ENCODE data around the gene HIPK3.

Gene HIPK3

GRCh38 chr11:33373636-33374035 is 116.5 kb downstream of the HIPK3 start:
- Histone ChIP-seq H3K9me3 (ENCODE audit: control insufficient read depth in 5 of 5, low read length in 5 of 5) (no peaks in the 10 kb centered on the region), H3K27ac (ENCODE audit: low read depth, low read length) (no peak overlapping the region), H3K4me1 (ENCODE audit: control insufficient read depth in 5 of 5, insufficient read depth in 5 of 5, low read length in 5 of 5) (peaks cover 0 to 16% (median 12%) of the 10 kb centered on the region in 5 donors), H3K9ac (ENCODE audit: low read length in 5 of 5) (no peak overlapping the region), H3K4me3 (ENCODE audit: low read depth in 1 of 5, low read length in 5 of 5) (no peak overlapping the region), H3K27me3 (ENCODE audit: control insufficient read depth in 5 of 5, insufficient read depth in 4 of 5, low read length in 5 of 5) (peaks cover 8 to 24% (median 13%) of the 10 kb centered on the region in 5 donors), H3K36me3 (ENCODE audit: control insufficient read depth in 5 of 5, insufficient read depth in 5 of 5, low read length in 5 of 5) (no peaks in the 10 kb centered on the region)

- H3K36me3 ChIP-seq (ENCODE audit: control insufficient read depth in 5 of 5, insufficient read depth in 5 of 5, low read length in 5 of 5) = no peaks in the 10 kb centered on the region
- no peaks in the 10 kb centered on the region for H3K9me3 ChIP-seq (ENCODE audit: control insufficient read depth in 5 of 5, low read length in 5 of 5)
- peak overlapping the region in 4 of 5 donors; percentile 53 to 65 (median 60) for H3K4me3 ChIP-seq (ENCODE audit: low read depth in 1 of 5, low read length in 5 of 5)
- H3K9ac ChIP-seq (ENCODE audit: low read length in 5 of 5) = no peak overlapping the region
- peaks cover 8 to 34% (median 13%) of the 10 kb centered on the region in 5 donors for H3K27me3 ChIP-seq (ENCODE audit: control insufficient read depth in 5 of 5, insufficient read depth in 4 of 5, low read length in 5 of 5)
- H3K27ac ChIP-seq (ENCODE audit: low read depth, low read length) = no peak overlapping the region
- H3K4me1 ChIP-seq (ENCODE audit: control insufficient read depth in 5 of 5, insufficient read depth in 5 of 5, low read length in 5 of 5) = peaks cover 0 to 16% (median 12%) of the 10 kb centered on the region in 5 donors
Observed at GRCh38 chr11:33375236-33375635, 118.1 kb downstream of the HIPK3 start.

GRCh38 chr11:33375688-33376311 is 118.6 kb downstream of the HIPK3 start, which contains the start of gene KIAA1549L:
Gene KIAA1549L, plus strand, starts transcription at chr11:33376108.
- Histone ChIP-seq H3K27me3 (ENCODE audit: control insufficient read depth in 5 of 5, insufficient read depth in 4 of 5, low read length in 5 of 5) (peaks cover 8 to 34% (median 13%) of the 10 kb centered on the region in 5 donors), H3K4me3 (ENCODE audit: low read depth in 1 of 5, low read length in 5 of 5) (peak within 1 kb of the TSS; percentile 53 to 65 (median 61)), H3K36me3 (ENCODE audit: control insufficient read depth in 5 of 5, insufficient read depth in 5 of 5, low read length in 5 of 5) (no peaks in the 10 kb centered on the region), H3K9me3 (ENCODE audit: control insufficient read depth in 5 of 5, low read length in 5 of 5) (no peaks in the 10 kb centered on the region), H3K9ac (ENCODE audit: low read length in 5 of 5) (no peak within 1 kb of the TSS), H3K27ac (ENCODE audit: low read depth, low read length) (no peak within 1 kb of the TSS), H3K4me1 (ENCODE audit: control insufficient read depth in 5 of 5, insufficient read depth in 5 of 5, low read length in 5 of 5) (peaks cover 0 to 16% (median 12%) of the 10 kb centered on the region in 5 donors)

GRCh38 chr11:33376331-33377310 is 119.4 kb downstream of the HIPK3 start:
- Histone ChIP-seq H3K9ac (ENCODE audit: low read length in 5 of 5) (no peak overlapping the region), H3K27ac (ENCODE audit: low read depth, low read length) (no peak overlapping the region)

GRCh38 chr11:33377412-33378370 is 120.5 kb downstream of the HIPK3 start:
- Histone ChIP-seq H3K9me3 (ENCODE audit: control insufficient read depth in 5 of 5, low read length in 5 of 5) (no peaks in the 10 kb centered on the region), H3K27ac (ENCODE audit: low read depth, low read length) (no peak overlapping the region), H3K36me3 (ENCODE audit: control insufficient read depth in 5 of 5, insufficient read depth in 5 of 5, low read length in 5 of 5) (no peaks in the 10 kb centered on the region), H3K4me1 (ENCODE audit: control insufficient read depth in 5 of 5, insufficient read depth in 5 of 5, low read length in 5 of 5) (peaks cover 0 to 16% (median 12%) of the 10 kb centered on the region in 5 donors), H3K4me3 (ENCODE audit: low read depth in 1 of 5, low read length in 5 of 5) (peak overlapping the region in 2 of 5 donors; percentile 56 to 58), H3K27me3 (ENCODE audit: control insufficient read depth in 5 of 5, insufficient read depth in 4 of 5, low read length in 5 of 5) (peaks cover 8 to 36% (median 13%) of the 10 kb centered on the region in 5 donors), H3K9ac (ENCODE audit: low read length in 5 of 5) (no peak overlapping the region)

More at GRCh38 chr11:33376331-33377310, 119.4 kb downstream of the HIPK3 start:
- H3K27me3 ChIP-seq (ENCODE audit: control insufficient read depth in 5 of 5, insufficient read depth in 4 of 5, low read length in 5 of 5) = peaks cover 8 to 36% (median 13%) of the 10 kb centered on the region in 5 donors
- H3K36me3 ChIP-seq (ENCODE audit: control insufficient read depth in 5 of 5, insufficient read depth in 5 of 5, low read length in 5 of 5) = no peaks in the 10 kb centered on the region
- H3K4me3 ChIP-seq (ENCODE audit: low read depth in 1 of 5, low read length in 5 of 5) = peak overlapping the region; percentile 8 to 65 (median 58)
- H3K4me1 ChIP-seq (ENCODE audit: control insufficient read depth in 5 of 5, insufficient read depth in 5 of 5, low read length in 5 of 5) = peaks cover 0 to 16% (median 12%) of the 10 kb centered on the region in 5 donors
- no peaks in the 10 kb centered on the region for H3K9me3 ChIP-seq (ENCODE audit: control insufficient read depth in 5 of 5, low read length in 5 of 5)

GRCh38 chr11:33379947-33380346 is 122.8 kb downstream of the HIPK3 start:
- Histone ChIP-seq H3K4me1 (ENCODE audit: control insufficient read depth in 5 of 5, insufficient read depth in 5 of 5, low read length in 5 of 5) (peaks cover 0 to 16% (median 12%) of the 10 kb centered on the region in 5 donors), H3K4me3 (ENCODE audit: low read depth in 1 of 5, low read length in 5 of 5) (no peak overlapping the region), H3K9ac (ENCODE audit: low read length in 5 of 5) (no peak overlapping the region), H3K27ac (ENCODE audit: low read depth, low read length) (no peak overlapping the region), H3K27me3 (ENCODE audit: control insufficient read depth in 5 of 5, insufficient read depth in 4 of 5, low read length in 5 of 5) (peaks cover 6 to 26% (median 10%) of the 10 kb centered on the region in 5 donors), H3K9me3 (ENCODE audit: control insufficient read depth in 5 of 5, low read length in 5 of 5) (no peaks in the 10 kb centered on the region), H3K36me3 (ENCODE audit: control insufficient read depth in 5 of 5, insufficient read depth in 5 of 5, low read length in 5 of 5) (no peaks in the 10 kb centered on the region)

- Histone ChIP-seq H3K4me1 (ENCODE audit: control insufficient read depth in 5 of 5, insufficient read depth in 5 of 5, low read length in 5 of 5) (no peaks in the 10 kb centered on the region), H3K36me3 (ENCODE audit: control insufficient read depth in 5 of 5, insufficient read depth in 5 of 5, low read length in 5 of 5) (no peaks in the 10 kb centered on the region), H3K27me3 (ENCODE audit: control insufficient read depth in 5 of 5, insufficient read depth in 4 of 5, low read length in 5 of 5) (peaks cover 0 to 13% (median 0%) of the 10 kb centered on the region in 5 donors), H3K9ac (ENCODE audit: low read length in 5 of 5) (no peak overlapping the region), H3K4me3 (ENCODE audit: low read depth in 1 of 5, low read length in 5 of 5) (no peak overlapping the region), H3K27ac (ENCODE audit: low read depth, low read length) (no peak overlapping the region), H3K9me3 (ENCODE audit: control insufficient read depth in 5 of 5, low read length in 5 of 5) (peaks cover 0 to 5% (median 0%) of the 10 kb centered on the region in 5 donors)
Observed at GRCh38 chr11:33383075-33383919, 126.1 kb downstream of the HIPK3 start.

- Histone ChIP-seq H3K9ac (ENCODE audit: low read length in 5 of 5) (no peak overlapping the region), H3K4me3 (ENCODE audit: low read depth in 1 of 5, low read length in 5 of 5) (no peak overlapping the region), H3K27ac (ENCODE audit: low read depth, low read length) (no peak overlapping the region), H3K4me1 (ENCODE audit: control insufficient read depth in 5 of 5, insufficient read depth in 5 of 5, low read length in 5 of 5) (no peaks in the 10 kb centered on the region), H3K9me3 (ENCODE audit: control insufficient read depth in 5 of 5, low read length in 5 of 5) (peaks cover 0 to 5% (median 0%) of the 10 kb centered on the region in 5 donors), H3K36me3 (ENCODE audit: control insufficient read depth in 5 of 5, insufficient read depth in 5 of 5, low read length in 5 of 5) (no peaks in the 10 kb centered on the region), H3K27me3 (ENCODE audit: control insufficient read depth in 5 of 5, insufficient read depth in 4 of 5, low read length in 5 of 5) (peaks cover 0 to 9% (median 0%) of the 10 kb centered on the region in 5 donors)
Observed at GRCh38 chr11:33383920-33384209, 126.7 kb downstream of the HIPK3 start.

- no peak overlapping the region for H3K27ac ChIP-seq (ENCODE audit: low read depth, low read length)
Observed at GRCh38 chr11:33384220-33384619, 127.0 kb downstream of the HIPK3 start.

More at GRCh38 chr11:33384220-33384619, 127.0 kb downstream of the HIPK3 start:
- Histone ChIP-seq H3K27me3 (ENCODE audit: control insufficient read depth in 5 of 5, insufficient read depth in 4 of 5, low read length in 5 of 5) (peaks cover 0 to 7% (median 0%) of the 10 kb centered on the region in 5 donors), H3K4me3 (ENCODE audit: low read depth in 1 of 5, low read length in 5 of 5) (no peak overlapping the region), H3K9ac (ENCODE audit: low read length in 5 of 5) (no peak overlapping the region), H3K36me3 (ENCODE audit: control insufficient read depth in 5 of 5, insufficient read depth in 5 of 5, low read length in 5 of 5) (no peaks in the 10 kb centered on the region), H3K4me1 (ENCODE audit: control insufficient read depth in 5 of 5, insufficient read depth in 5 of 5, low read length in 5 of 5) (no peaks in the 10 kb centered on the region), H3K9me3 (ENCODE audit: control insufficient read depth in 5 of 5, low read length in 5 of 5) (peaks cover 0 to 5% (median 0%) of the 10 kb centered on the region in 5 donors)

Data from subcutaneous abdominal adipose tissue (tissue), 5 donors.